HG02763 (cell line): ENCODE data around the gene FLCN.
"Not testable (repeated sequence)": the region's sequence is repeated elsewhere in the genome, so short reads cannot be mapped to it uniquely, and the experiment has no call there.

Source experiments
- ATAC-seq: cut with Tn5 transposase; IDR thresholded peaks from one replicate; pipeline ENCODE4 v1.9.1; 2021; ENCODE audit warnings: mild to moderate bottlenecking, moderate library complexity; ENCODE audit not compliant: unreplicated experiment

FLCN gene

DNA sequence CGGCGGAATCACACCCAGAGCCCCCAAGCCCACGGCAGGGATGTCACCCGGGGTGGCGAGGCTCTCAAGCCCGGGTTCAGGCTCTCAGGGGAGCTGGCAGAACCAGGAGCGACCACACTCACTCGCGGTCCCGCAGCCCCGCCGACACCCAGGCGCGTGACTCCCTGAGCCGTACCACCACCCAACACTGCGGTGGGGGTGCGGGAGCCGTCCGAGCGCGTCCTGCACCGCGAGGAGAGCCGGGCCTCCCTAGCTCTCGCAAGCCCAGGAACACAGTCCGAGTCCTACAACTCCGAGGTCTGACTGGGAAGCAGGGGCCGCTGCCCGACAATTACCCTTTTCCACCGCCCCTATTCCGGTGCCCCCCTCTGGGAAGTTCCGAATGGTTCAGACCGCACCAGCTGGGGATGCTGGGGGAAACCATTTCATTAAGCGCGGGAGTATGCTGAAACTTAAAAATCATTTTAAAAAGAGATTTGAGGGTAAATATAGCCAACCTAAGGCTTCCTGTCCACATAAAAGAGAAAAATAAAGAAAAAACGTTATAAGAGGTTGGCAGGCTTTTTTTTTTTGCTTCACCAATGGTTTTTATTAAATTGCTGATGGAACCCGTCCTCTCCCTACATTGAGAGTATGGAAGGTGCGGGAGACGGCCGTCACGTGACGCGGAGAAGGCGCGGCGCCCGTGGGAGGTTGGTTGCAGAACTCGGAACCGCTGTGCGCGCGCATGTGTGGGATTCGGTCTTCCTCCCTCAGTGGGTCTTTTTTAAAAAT is at the start of gene FLCN:
FLCN (minus strand) TSS at position 143 of the 774 bp plus-strand sequence. CDS start 9,031 bp downstream, outside the sequence.
- peak; percentile 81 for ATAC-seq

GRCh38 chr17:17285951-17286350 is 49.0 kb upstream of the FLCN start:
- no peak for ATAC-seq

GRCh38 chr17:17280613-17281549 is 43.9 kb upstream of the FLCN start, which contains the start of gene COPS3:
Gene COPS3 (minus strand): TSS chr17:17281246. CDS start chr17:17281186, 60 bp downstream.
- peak; percentile 86 for ATAC-seq

GRCh38 chr17:17279316-17279715 is 42.3 kb upstream of the FLCN start:
- no peak for ATAC-seq

GRCh38 chr17:17277431-17277830 is 40.5 kb upstream of the FLCN start:
- ATAC-seq, result not testable (repeated sequence)

DNA sequence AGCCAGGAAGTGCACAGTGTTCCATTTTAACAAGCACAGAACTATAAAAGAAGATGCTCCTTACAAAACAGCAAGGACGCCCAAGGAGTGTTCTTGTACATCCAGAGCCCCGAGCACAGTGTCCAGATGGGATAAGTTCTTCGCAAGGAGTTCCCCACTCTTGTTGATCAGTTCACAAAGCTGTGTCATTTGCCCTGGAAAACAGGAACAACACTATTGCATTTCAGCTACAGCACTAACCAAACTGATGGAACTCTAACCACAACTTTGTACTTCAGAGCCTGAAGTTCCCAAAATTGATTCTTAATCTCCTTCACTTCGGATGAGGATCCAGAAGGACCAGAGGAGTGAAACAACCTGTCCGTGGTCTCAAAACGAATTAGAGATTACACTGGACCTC is 39.0 kb upstream of the FLCN start:
- ATAC-seq, result no peak

DNA sequence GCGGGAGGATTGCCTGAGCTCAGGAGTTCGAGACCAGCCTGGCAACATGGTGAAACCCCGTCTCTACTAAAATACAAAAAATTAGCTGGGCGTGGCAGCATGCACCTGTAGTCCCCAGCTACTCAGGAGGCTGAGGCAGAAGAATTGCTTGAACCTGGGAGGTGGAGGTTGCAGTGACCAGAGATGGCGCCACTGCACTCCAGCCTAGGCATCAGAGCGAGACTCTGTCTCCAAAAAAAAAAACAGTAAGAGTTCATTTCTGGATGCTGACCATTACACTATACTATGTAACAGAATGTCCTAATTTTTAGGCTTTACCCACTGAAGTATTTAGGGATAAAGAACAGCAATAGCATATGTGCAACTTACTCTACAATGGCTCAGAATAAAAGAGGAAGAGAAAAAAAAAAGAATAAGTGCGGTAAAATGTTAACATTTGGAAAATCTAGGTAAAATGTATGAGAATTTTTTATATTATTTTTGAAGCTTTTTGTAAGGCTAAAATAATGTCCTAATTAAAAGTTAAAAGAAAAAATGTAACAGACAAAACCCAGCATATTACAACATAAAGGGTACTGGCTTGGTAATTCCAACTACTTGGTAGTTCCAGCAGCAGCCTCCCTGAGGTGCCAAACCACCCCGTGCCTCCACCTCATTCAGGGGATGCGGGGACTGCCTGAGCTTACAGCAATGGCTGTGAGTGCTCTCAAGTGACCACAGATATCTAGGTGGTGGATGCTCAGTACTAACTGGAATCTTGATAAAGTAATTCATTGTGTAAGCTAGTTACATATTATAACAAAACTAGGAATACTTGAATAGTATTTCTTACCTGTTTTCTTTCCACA is 33.2 kb upstream of the FLCN start:
- ATAC-seq, result no peak

- no peak for ATAC-seq
These were observed 27.5 kb upstream of the FLCN start for GRCh38 chr17:17264430-17264829.

DNA sequence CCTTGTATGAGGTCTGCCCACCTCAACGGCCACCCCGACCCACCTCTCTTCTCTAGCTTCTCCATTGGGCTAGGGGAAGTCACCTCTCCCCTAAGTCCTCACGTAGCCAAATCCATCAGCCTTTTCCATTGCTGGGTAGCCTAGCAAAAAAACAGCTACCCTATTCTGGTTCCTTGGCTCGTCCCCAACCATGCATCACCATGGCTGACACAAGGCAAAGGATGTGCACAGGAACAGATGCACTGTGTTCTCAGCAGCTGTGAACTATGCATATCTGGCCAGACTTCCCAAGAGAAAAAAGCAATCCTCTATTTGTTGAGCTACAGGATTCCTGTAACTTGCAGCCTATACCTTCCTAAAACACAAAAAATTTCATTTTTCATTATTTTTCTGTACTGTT is 22.0 kb upstream of the FLCN start:
- ATAC-seq, result no peak

- no peak for ATAC-seq
These were observed 21.0 kb upstream of the FLCN start for GRCh38 chr17:17258011-17258410.

DNA sequence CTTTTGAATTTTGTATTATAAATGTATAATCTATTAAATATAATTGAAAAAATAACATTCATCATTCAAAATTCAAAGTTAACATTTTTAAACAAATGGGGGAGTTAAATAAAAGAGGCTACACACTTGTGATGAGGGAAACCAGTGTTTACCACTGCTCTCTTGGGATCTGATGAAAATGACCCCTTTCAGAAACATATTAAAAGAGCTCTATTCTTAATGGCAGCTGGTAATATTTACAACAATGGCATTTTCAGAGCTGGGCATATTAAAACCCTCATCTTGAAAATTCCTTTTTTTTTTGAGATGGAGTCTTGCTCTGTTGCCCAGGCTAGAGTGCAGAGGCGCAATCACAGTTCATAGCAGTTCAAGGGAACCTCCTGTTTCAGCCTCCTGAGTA is 19.3 kb upstream of the FLCN start:
- ATAC-seq, result no peak

- not testable (repeated sequence) for ATAC-seq
These were observed 18.7 kb upstream of the FLCN start for GRCh38 chr17:17255689-17256088.

DNA sequence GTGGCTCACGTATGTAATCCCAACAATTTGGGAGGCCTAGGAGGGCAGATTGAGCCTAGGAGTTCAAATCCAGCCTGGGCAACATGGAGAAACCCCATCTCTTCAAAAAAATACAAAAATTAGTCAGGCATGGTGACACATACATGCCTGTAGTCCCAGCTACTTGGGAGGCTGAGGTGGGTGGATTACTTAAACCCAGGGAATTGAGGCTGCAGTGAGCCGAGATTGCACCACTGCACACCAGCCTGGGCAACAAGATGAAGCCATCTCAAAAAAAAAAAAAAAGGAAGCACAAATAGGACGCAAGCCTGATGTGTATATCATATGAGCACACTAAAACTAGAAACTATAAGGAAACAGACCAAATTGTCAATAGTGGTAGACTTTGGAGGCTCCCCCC is 17.1 kb upstream of the FLCN start:
- ATAC-seq, result no peak

- no peak for ATAC-seq
These were observed 16.4 kb upstream of the FLCN start for GRCh38 chr17:17253406-17253805.

GRCh38 chr17:17252149-17252661 is 15.2 kb upstream of the FLCN start:
- ATAC-seq, result no peak

DNA sequence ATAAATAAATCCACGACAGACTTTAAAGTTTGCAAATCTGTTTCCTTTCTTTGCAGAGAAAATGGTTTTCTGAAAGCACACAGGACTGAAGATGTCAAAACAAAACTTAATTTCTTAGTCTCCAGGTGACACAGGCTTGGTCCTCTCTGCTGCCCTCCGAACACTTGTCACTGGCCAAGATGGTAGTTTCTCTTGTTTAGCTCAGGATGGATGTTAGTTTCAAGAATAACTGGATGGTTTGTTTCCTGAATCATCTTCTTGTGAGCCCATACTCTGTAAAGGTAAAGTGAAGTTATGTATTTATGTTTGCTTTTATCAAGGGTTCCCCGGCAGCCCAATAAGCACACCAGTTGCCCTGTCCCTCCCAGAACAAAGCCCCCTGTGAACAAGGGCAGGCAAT is 9.9 kb upstream of the FLCN start:
- no peak for ATAC-seq

- no peak for ATAC-seq
These were observed 6.2 kb upstream of the FLCN start for GRCh38 chr17:17243163-17243562.

- no peak for ATAC-seq
These were observed 5.3 kb upstream of the FLCN start for GRCh38 chr17:17242246-17242645.

DNA sequence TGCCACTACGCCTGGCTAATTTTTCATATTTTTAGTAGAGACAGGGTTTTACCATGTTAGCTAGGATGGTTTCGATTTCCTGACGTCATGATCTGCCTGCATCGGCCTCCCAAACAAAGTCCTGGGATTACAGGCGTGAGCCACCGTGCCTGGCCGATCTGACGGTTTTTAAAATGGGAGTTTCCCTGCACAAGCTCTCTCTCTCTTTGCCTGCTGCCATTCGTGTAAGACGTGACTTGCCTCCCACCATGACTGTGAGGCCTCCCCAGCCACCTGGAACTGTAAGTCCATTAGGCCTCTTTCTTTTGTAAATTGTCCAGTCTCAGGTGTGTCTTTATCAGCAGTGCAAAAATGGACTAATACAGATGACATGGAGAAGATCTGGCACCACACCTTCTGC is 4.7 kb upstream of the FLCN start:
- ATAC-seq, result no peak

DNA sequence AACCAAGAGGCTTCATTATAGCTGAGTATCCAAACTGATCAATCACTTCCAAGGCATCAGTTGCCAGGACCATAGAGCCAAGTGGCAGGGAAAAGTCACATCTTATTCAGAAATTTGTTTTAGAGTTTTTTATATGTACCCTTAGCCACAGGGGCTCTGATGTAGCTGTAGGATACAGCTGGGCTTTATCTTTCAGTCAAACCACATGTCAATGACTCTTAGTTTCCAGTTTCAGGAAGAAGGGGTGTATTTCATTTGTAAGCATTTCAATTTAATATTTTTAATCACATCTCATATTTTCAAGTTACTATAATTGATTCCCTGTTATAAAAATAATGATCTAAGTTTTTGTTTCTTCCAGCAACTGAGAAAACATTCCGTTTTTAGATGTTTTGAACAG is 2.9 kb upstream of the FLCN start:
- ATAC-seq, result no peak
